Prostate gland (tissue), 2 donors: ENCODE measurements around the gene FA2H. TPM values are rescaled to one million over a fixed set of nuclear protein-coding genes. Genes with fewer than 3 reads are reported as not detected.
A peak's percentile ranks its signal among the peaks of the same experiment; 100 is the strongest.

Experiments
- DNase-seq: peaks from one replicate; pipeline ENCODE4 v3.0.0-alpha.2; 2019; ENCODE audit warnings: low spot score
- H3K27ac ChIP-seq, 2 donors: fragments of 200-600 bp; sonication (generic); 2 replicates each; pipeline ENCODE4 v1.5.1; 2017 to 2019
- H3K27me3 ChIP-seq: fragments of 200-600 bp; sonication (generic); replicated peaks from 2 replicates; pipeline ENCODE4 v1.5.1; 2019; ENCODE audit not compliant: insufficient read depth
- H3K36me3 ChIP-seq, 2 donors: fragments of 200-600 bp; sonication (generic); 1 replicate in 1 of 2; 2 replicates in 1 of 2; pipeline versions ENCODE4 v1.5.1 to v1.8.1; 2017 to 2019
- H3K4me1 ChIP-seq: fragments of 200-600 bp; sonication (generic); replicated peaks from 2 replicates; pipeline ENCODE4 v1.5.1; 2019
- H3K4me3 ChIP-seq, 2 donors: fragments of 200-600 bp; sonication (generic); 2 replicates each; pipeline ENCODE4 v1.5.1; 2017 to 2019
- H3K9me3 ChIP-seq: fragments of 200-600 bp; sonication (generic); 2 replicates; pipeline ENCODE4 v1.5.1; 2017
- CTCF ChIP-seq, 4 experiments: fragments of 200-600 bp in 2 of 4; fragments of 450-650 bp in 2 of 4; sonication (generic) in 2 of 4; IDR thresholded peaks; 1 replicate in 3 of 4; 2 replicates in 1 of 4; pipeline ENCODE4 v1.5.1; 2016 to 2019; ENCODE audit warnings: antibody characterized with exemption in 4 of 4, mild to moderate bottlenecking in 2 of 4, moderate library complexity in 2 of 4
- POLR2A ChIP-seq: fragments of 450-650 bp; IDR thresholded peaks from one replicate; pipeline ENCODE4 v1.6.1; 2016; ENCODE audit warnings: antibody characterized with exemption, mild to moderate bottlenecking
- POLR2AphosphoS5 ChIP-seq: sonication (generic); formaldehyde crosslinking; IDR thresholded peaks from one replicate; pipeline ENCODE4 v1.6.1; 2017; ENCODE audit warnings: antibody characterized with exemption
- WGBS: methylation state at CpG from one replicate; pipeline ENCODE4 v1.1.5; 2018; 5-methylcytosine and 5-hydroxymethylcytosine counted together
- intact Hi-C: fragments of 100-400 bp; cut with DNase I; formaldehyde crosslinking; loops from one replicate; pipeline ENCODE4 v1.14.2; 2022
- total RNA-seq, 2 donors: library from RNA; depleted of rRNA; stranded (reverse); fragments of >200 nt; gene quantifications; one replicate each; pipeline ENCODE4 v1.1.0, GENCODE V29; 2016

FA2H gene
- total RNA-seq, 2 donors from 2014 or later: 3.0 to 4.5 TPM

DNA sequence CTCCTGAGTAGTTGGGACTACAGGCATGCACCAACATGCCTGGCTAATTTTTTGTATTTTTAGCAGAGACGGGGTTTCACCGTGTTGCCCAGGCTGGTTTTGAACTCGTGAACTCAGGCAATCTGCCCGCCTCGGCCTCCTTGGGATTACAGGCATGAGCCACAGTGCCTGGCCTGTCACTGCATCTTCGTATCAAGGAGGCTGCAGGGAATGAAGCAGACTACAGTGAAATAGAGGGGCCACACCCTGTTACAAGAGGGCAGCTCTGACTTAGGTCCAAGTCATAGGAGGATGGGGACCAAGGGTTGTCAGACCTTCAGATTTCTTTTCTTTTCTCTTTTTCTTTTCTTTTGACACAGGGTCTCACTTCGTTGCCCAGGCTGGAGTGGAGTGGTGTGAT, 28.7 kb downstream of the FA2H start:
- H3K36me3 ChIP-seq: no peaks in the 10 kb centered on the region
- intact Hi-C loops: no loop called here
- TF ChIP-seq CTCF (IDR thresholded peaks at IDR 0.05): no peak
- no peak for TF ChIP-seq POLR2AphosphoS5
- TF ChIP-seq POLR2A: no peak
- H3K4me1 ChIP-seq: peaks cover 3% of the 10 kb centered on the region
- no peaks in the 10 kb centered on the region for H3K9me3 ChIP-seq
- WGBS: 86% methylated on average over 7 of the region's 7 CpGs
- H3K27ac ChIP-seq: no peak overlapping the region
- no peaks in the 10 kb centered on the region for H3K27me3 ChIP-seq
- H3K4me3 ChIP-seq: no peak overlapping the region
- no peak for DNase-seq

GRCh38 chr16:74745109-74745615, 29.5 kb downstream of the FA2H start:
- no peaks in the 10 kb centered on the region for H3K9me3 ChIP-seq
- H3K36me3 ChIP-seq: no peaks in the 10 kb centered on the region
- 85% methylated on average over 10 of the region's 10 CpGs for WGBS
- H3K27me3 ChIP-seq: no peaks in the 10 kb centered on the region
- TF ChIP-seq CTCF (IDR thresholded peaks at IDR 0.05) (no peak), POLR2AphosphoS5 (no peak), POLR2A (no peak)
- H3K4me1 ChIP-seq: peaks cover 3% of the 10 kb centered on the region
- H3K4me3 ChIP-seq: no peak overlapping the region
- no peak overlapping the region for H3K27ac ChIP-seq
- DNase-seq: no peak
- intact Hi-C loops: no loop called here

DNA sequence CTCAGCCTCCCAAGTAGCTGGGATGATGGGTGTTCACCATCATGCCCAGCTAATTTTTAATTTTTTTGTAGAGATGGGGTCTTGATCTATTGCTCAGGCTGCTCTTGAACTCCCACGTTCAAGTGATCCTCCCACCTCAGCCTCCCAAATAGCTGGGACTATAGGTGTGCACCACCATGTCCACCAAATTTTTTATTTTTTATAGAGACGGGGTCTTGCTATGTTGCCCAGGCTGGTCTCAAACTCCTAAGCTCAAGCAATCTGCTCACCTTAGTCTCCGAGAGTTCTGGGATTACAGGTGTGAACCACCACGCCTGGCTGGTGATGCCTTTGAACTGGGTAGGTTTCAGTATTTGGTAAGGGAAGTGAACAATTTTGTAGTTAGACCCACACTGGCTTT, 30.1 kb downstream of the FA2H start:
- no peak for TF ChIP-seq POLR2A
- TF ChIP-seq CTCF (IDR thresholded peaks at IDR 0.05): no peak
- no peak for TF ChIP-seq POLR2AphosphoS5
- H3K27ac ChIP-seq: no peak overlapping the region

GRCh38 chr16:74743668-74744299, 30.8 kb downstream of the FA2H start:
- H3K4me1 ChIP-seq: peaks cover 3% of the 10 kb centered on the region
- H3K27me3 ChIP-seq: no peaks in the 10 kb centered on the region
- H3K36me3 ChIP-seq: no peaks in the 10 kb centered on the region
- TF ChIP-seq POLR2A: peak; percentile 64
- TF ChIP-seq CTCF (IDR thresholded peaks at IDR 0.05): no peak
- TF ChIP-seq POLR2AphosphoS5: peak; percentile 81
- WGBS: 27% methylated on average over 15 of the region's 15 CpGs
- H3K9me3 ChIP-seq: no peaks in the 10 kb centered on the region
- DNase-seq: peak; percentile 88
- peak overlapping the region; percentile 80 to 82 for H3K27ac ChIP-seq
- intact Hi-C loops: no loop called here
- H3K4me3 ChIP-seq: no peak overlapping the region

More for the DNA sequence above, 30.1 kb downstream of the FA2H start:
- intact Hi-C loops: no loop called here
- H3K9me3 ChIP-seq: no peaks in the 10 kb centered on the region
- H3K4me3 ChIP-seq: no peak overlapping the region
- DNase-seq: no peak
- H3K36me3 ChIP-seq: no peaks in the 10 kb centered on the region
- H3K27me3 ChIP-seq: no peaks in the 10 kb centered on the region
- peaks cover 3% of the 10 kb centered on the region for H3K4me1 ChIP-seq
- 95% methylated on average over 4 of the region's 4 CpGs for WGBS

DNA sequence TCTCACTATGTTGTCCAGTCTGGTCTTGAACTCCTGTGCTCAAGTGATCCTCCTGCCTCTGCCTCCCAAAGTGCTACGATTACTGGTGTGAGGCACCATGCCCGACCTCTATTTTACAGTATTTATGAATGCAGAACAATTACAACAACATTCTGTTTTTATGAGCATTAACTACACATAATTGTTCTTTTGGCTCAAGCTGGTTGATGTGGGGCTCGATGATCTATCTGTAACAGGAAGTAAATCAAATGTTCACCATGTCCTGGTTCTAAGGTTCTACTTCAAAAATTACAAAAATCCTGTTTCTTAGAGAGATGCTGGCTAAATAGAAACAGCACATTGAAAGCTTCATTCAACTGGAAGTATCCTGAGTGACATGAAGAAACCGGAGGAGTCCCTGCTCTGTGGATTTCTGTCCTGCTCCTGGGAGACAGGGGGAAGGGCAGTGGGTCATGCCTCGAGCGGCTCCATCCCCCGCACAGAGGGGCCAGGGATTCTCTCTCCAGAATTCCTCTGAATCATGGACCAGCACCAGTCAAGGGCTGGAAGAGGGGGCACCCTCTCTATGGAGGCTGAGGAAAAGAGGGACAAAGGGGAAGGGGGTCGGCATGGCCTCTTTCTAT, 31.5 kb downstream of the FA2H start:
- TF ChIP-seq POLR2AphosphoS5: no peak
- H3K36me3 ChIP-seq: no peaks in the 10 kb centered on the region

More for the DNA sequence above, 31.5 kb downstream of the FA2H start:
- H3K4me3 ChIP-seq: no peak overlapping the region
- intact Hi-C loops: no loop called here
- no peak for DNase-seq
- no peaks in the 10 kb centered on the region for H3K27me3 ChIP-seq
- H3K4me1 ChIP-seq: peaks cover 3% of the 10 kb centered on the region
- peak overlapping the region; percentile 80 to 82 for H3K27ac ChIP-seq
- H3K9me3 ChIP-seq: no peaks in the 10 kb centered on the region
- 40% methylated on average over 8 of the region's 8 CpGs for WGBS
